ENCODE results near the gene PSMB3. TPM values are rescaled to one million over a fixed set of nuclear protein-coding genes. Genes with fewer than 3 reads are reported as not detected.

PSMB3 gene
- total RNA-seq, 1 donor from 2014 or later, result 138 TPM

DNA sequence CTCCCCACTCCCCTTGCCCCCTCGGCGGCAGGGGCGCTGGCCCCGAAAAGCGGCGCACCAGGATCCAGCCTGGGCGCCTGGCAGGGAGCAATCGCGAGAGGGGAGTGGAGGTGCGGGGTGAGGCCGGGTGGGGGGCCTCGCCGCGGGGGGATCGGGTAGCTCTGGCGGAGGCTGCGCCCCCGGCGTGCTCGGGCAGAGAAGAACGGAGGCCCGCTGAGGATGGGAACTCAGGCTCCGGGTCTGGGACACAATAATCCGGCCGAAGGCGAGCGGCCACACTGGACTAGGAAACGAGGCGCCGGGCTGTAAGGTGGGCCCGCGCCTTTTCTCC lies 3.7 kb upstream of the PSMB3 start:
- H3K4me1 Mint-ChIP-seq (ENCODE audit: low read depth), result peaks cover 50% of the 10 kb centered on the region

DNA sequence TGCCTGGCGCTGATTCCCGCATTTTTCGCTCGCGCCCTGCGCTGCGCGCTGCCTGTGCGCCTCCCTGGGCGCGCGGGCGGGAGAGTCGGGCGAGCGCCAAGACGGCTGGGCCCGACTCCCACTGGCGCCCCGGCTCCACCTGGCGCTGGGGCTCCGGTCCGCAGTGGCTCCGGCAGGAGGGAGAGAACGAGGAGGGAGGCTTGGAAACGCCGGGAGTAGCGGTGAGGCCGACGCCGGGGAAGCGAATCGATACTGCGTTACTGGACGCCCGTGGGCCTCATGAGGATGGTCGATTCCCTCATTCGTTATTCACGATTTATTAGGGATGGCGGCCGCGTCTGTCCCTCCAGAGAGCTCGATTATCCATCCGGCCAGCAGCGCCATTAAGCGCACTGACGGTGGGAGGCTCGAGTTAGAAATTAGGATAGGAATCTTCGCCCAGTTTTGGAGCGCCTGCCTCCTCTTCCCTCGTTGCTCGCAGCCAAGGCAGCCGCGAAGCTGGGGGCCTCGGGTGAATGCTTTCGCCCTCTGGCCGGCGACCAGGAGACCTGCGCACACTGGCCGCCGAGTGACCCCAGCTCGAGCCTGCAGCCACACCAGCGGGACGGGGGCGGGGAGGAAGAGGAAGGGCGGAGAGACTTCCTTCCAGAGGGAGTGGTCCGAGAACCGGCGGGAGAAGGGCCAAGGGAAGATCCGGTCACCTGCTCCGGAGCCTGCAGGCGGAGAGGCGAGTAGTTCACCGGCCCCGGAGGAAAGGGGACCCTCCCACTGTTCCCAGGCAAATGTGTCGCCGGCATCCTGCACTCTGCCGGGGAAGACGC lies 3.1 kb upstream of the PSMB3 start:
- Mint-ChIP-seq H3K9me3 (ENCODE audit: low read depth) (no peaks in the 10 kb centered on the region), H3K4me3 (ENCODE audit: low read depth) (peak overlapping the region; percentile 91), H3K27ac (peak overlapping the region; percentile 92), H3K36me3 (ENCODE audit: insufficient read depth) (peaks cover 1% of the 10 kb centered on the region), H3K27me3 (no peaks in the 10 kb centered on the region), H3K4me1 (ENCODE audit: low read depth) (peaks cover 45% of the 10 kb centered on the region)
- TF ChIP-seq, protein P1, sequence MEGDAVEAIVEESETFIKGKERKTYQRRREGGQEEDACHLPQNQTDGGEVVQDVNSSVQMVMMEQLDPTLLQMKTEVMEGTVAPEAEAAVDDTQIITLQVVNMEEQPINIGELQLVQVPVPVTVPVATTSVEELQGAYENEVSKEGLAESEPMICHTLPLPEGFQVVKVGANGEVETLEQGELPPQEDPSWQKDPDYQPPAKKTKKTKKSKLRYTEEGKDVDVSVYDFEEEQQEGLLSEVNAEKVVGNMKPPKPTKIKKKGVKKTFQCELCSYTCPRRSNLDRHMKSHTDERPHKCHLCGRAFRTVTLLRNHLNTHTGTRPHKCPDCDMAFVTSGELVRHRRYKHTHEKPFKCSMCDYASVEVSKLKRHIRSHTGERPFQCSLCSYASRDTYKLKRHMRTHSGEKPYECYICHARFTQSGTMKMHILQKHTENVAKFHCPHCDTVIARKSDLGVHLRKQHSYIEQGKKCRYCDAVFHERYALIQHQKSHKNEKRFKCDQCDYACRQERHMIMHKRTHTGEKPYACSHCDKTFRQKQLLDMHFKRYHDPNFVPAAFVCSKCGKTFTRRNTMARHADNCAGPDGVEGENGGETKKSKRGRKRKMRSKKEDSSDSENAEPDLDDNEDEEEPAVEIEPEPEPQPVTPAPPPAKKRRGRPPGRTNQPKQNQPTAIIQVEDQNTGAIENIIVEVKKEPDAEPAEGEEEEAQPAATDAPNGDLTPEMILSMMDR (IDR thresholded peaks at IDR 0.05; ENCODE audit: unreplicated experiment), result no peak
- peak; percentile 55 for DNase-seq (ENCODE audit: low spot score, unreplicated experiment)

More for the DNA sequence above, 3.7 kb upstream of the PSMB3 start:
- TF ChIP-seq, protein P1 (IDR thresholded peaks at IDR 0.05; ENCODE audit: unreplicated experiment), result no peak
- peak overlapping the region; percentile 91 for H3K4me3 Mint-ChIP-seq (ENCODE audit: low read depth)
- DNase-seq (ENCODE audit: low spot score, unreplicated experiment), result no peak
- H3K9me3 Mint-ChIP-seq (ENCODE audit: low read depth), result no peaks in the 10 kb centered on the region
- no peaks in the 10 kb centered on the region for H3K27me3 Mint-ChIP-seq
- H3K27ac Mint-ChIP-seq, result no peak overlapping the region
- peaks cover 1% of the 10 kb centered on the region for H3K36me3 Mint-ChIP-seq (ENCODE audit: insufficient read depth)

DNA sequence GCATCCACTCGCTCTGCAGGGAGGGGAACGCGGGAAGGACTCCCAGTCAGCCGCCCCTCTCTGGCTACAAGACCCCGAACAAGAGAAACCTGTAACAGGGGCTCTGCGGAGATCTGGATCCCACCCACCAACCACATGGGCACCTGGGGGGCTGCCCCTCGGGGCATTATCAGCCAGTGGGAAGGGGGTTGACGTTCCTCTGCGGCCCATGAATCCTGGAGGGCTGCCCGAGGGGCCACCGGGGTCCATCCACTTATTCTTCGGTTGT lies 2.6 kb upstream of the PSMB3 start:
- Mint-ChIP-seq H3K9me3 (ENCODE audit: low read depth) (no peaks in the 10 kb centered on the region), H3K27ac (peak overlapping the region; percentile 92), H3K27me3 (no peaks in the 10 kb centered on the region), H3K4me1 (ENCODE audit: low read depth) (peaks cover 43% of the 10 kb centered on the region), H3K36me3 (ENCODE audit: insufficient read depth) (peaks cover 3% of the 10 kb centered on the region), H3K4me3 (ENCODE audit: low read depth) (peak overlapping the region; percentile 91)
- TF ChIP-seq, protein P1 (IDR thresholded peaks at IDR 0.05; ENCODE audit: unreplicated experiment), result no peak
- no peak for DNase-seq (ENCODE audit: low spot score, unreplicated experiment)

DNA sequence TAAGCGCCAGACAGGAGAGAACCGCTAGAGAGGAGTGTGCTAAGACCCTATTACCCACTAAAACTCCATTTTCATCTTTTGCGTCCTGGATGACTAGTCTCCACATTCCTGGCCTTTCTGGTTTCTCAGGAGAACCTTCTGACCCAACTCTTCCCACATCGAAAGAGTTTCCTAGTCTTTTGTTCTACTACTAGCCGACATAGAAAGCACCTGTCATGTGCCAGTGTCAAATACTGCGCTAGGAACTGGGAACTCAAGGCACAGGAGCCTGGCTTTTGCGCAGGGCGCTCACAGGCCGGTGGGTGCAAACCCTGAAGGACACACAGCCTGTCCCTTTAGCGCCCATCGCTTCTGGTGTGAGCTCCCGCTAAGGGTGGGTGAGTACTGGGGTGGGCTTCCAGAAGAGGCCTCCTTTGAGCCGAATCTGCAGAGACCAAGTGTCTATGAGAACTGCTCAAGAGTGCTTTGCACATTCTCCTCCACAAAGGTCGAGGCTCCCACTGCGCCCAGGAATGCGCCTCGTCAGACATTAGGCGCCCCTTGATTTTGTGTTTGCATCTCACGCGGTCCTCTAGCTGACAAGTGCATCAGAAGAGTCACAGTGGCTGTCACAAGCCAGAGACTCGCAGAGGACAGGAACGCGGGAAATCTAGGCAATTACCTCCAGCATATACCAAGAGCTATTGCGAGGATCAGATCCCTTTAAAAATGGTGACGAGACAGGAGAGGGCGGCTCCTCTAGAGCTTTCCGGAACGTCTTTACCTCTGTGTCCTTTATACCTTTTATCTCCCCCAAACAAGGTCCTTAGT lies 2.0 kb upstream of the PSMB3 start:
- Mint-ChIP-seq H3K27me3 (no peaks in the 10 kb centered on the region), H3K27ac (peak overlapping the region; percentile 99), H3K4me3 (ENCODE audit: low read depth) (peak overlapping the region; percentile 91), H3K9me3 (ENCODE audit: low read depth) (no peaks in the 10 kb centered on the region), H3K4me1 (ENCODE audit: low read depth) (peaks cover 40% of the 10 kb centered on the region), H3K36me3 (ENCODE audit: insufficient read depth) (peaks cover 3% of the 10 kb centered on the region)
- DNase-seq (ENCODE audit: low spot score, unreplicated experiment), result no peak
- TF ChIP-seq, protein P1 (IDR thresholded peaks at IDR 0.05; ENCODE audit: unreplicated experiment), result no peak

DNA sequence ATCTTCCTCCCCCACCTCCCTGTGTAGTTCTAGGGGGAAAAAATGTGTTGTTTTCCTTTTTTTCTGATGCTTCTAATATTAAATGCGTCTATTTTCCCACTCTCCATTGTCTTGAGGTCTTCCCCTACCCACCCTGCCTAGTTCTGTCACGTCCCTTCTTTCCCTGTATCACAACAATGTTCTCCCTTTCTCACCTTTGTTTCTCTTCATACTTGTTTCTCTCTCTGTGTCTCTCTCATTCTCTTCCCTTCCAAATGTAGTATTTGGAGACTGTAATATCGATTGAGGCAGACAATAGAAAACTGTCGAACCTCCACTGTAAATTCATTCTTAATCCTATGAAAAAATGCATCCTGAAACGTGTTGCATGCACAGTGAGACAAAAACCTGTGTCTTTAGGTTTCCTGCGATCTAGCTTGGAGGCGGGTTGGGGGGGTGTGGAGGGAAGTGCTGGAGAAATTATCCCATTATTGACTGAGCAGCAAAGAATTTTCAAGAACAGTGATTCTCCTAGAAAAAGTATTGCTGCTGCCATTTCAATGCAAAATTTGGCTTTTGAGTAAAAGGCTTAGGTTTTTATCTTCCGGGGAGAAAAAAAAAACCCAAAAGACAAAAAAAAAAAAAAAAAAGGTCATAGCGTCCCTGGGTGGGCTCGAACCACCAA lies 1.3 kb upstream of the PSMB3 start:
- peak overlapping the region; percentile 99 for H3K27ac Mint-ChIP-seq
- no peak for DNase-seq (ENCODE audit: low spot score, unreplicated experiment)
- no peaks in the 10 kb centered on the region for H3K27me3 Mint-ChIP-seq
- H3K4me1 Mint-ChIP-seq (ENCODE audit: low read depth), result peaks cover 33% of the 10 kb centered on the region
- no peaks in the 10 kb centered on the region for H3K9me3 Mint-ChIP-seq (ENCODE audit: low read depth)
- H3K36me3 Mint-ChIP-seq (ENCODE audit: insufficient read depth), result peaks cover 6% of the 10 kb centered on the region
- TF ChIP-seq, protein P1 (IDR thresholded peaks at IDR 0.05; ENCODE audit: unreplicated experiment), result no peak
- peak overlapping the region; percentile 91 for H3K4me3 Mint-ChIP-seq (ENCODE audit: low read depth)

All from progenitor cell of endocrine pancreas (in vitro differentiated cells).